ENCODE results near the gene EIF6. TPM values are rescaled to one million over a fixed set of nuclear protein-coding genes. Genes with fewer than 3 reads are reported as not detected.
A peak's percentile ranks its signal among the peaks of the same experiment; 100 is the strongest.

The EIF6 gene
- total RNA-seq, 2 experiments from 2014 or later: 24.9 to 25.8 TPM

GRCh38 chr20:35297740-35298139 is 13.2 kb upstream of the EIF6 start:
- POLR2A ChIA-PET: interaction anchor here (1.2 kb wide), 1 partner anchor 13 kb away, joined by 3 read pairs; the partner anchor contains the start of gene EIF6
- CTCF ChIA-PET: no interaction called here
- no peaks in the 10 kb centered on the region for H3K36me3 Mint-ChIP-seq (ENCODE audit: low read depth)

GRCh38 chr20:35297155-35297554 is 12.6 kb upstream of the EIF6 start:
- Mint-ChIP-seq H3K36me3 (ENCODE audit: low read depth) (no peaks in the 10 kb centered on the region), H3K27me3 (no peaks in the 10 kb centered on the region), H3K4me1 (ENCODE audit: low read depth) (no peaks in the 10 kb centered on the region), H3K27ac (no peak overlapping the region), H3K9me3 (no peaks in the 10 kb centered on the region), H3K4me3 (no peak overlapping the region)
- Histone ChIP-seq H3K27me3 (ENCODE audit: control insufficient read depth in 1 of 2, insufficient read depth in 2 of 2, low read length in 2 of 2) (no peaks in the 10 kb centered on the region), H3K4me3 (ENCODE audit: low read length) (no peak overlapping the region), H3K4me1 (ENCODE audit: insufficient read depth, low read length) (no peaks in the 10 kb centered on the region), H3K27ac (ENCODE audit: low read depth in 1 of 2, low read length in 2 of 2) (no peak overlapping the region), H3K9me3 (ENCODE audit: control insufficient read depth in 1 of 2, insufficient read depth in 1 of 2, low read length in 2 of 2) (no peaks in the 10 kb centered on the region), H3K36me3 (ENCODE audit: insufficient read depth, low read length) (no peaks in the 10 kb centered on the region)
- no peak for TF ChIP-seq CTCF (IDR thresholded peaks at IDR 0.05)
- ATAC-seq (ENCODE audit: poor library complexity) (no peak), DNase-seq (peak in 1 of 14 experiments; percentile 8)
- intact Hi-C loops (cut with DNase I, micrococcal nuclease): no loop called here
- ChIA-PET POLR2A (interaction anchor here (0.5 kb wide), 1 partner anchor 420 kb away, joined by 3 read pairs; no protein-coding TSS in a partner anchor), CTCF (no interaction called here)

More at GRCh38 chr20:35297740-35298139, 13.2 kb upstream of the EIF6 start:
- no peak for TF ChIP-seq CTCF (IDR thresholded peaks at IDR 0.05)
- H3K4me3 Mint-ChIP-seq: no peak overlapping the region
- Histone ChIP-seq H3K4me1 (ENCODE audit: insufficient read depth, low read length) (no peaks in the 10 kb centered on the region), H3K36me3 (ENCODE audit: insufficient read depth, low read length) (no peaks in the 10 kb centered on the region), H3K27ac (ENCODE audit: low read depth in 1 of 2, low read length in 2 of 2) (no peak overlapping the region), H3K9me3 (ENCODE audit: control insufficient read depth in 1 of 2, insufficient read depth in 1 of 2, low read length in 2 of 2) (no peaks in the 10 kb centered on the region), H3K27me3 (ENCODE audit: control insufficient read depth in 1 of 2, insufficient read depth in 2 of 2, low read length in 2 of 2) (no peaks in the 10 kb centered on the region), H3K4me3 (ENCODE audit: low read length) (no peak overlapping the region)
- intact Hi-C loops (cut with DNase I, micrococcal nuclease): no loop called here
- H3K27me3 Mint-ChIP-seq: no peaks in the 10 kb centered on the region
- ATAC-seq (ENCODE audit: poor library complexity) (no peak), DNase-seq (peak in 1 of 14 experiments; percentile 8)
- no peaks in the 10 kb centered on the region for H3K9me3 Mint-ChIP-seq
- no peaks in the 10 kb centered on the region for H3K4me1 Mint-ChIP-seq (ENCODE audit: low read depth)
- no peak overlapping the region for H3K27ac Mint-ChIP-seq

GRCh38 chr20:35296101-35296554 is 11.6 kb upstream of the EIF6 start:
- H3K27me3 ChIP-seq (ENCODE audit: control insufficient read depth in 1 of 2, insufficient read depth in 2 of 2, low read length in 2 of 2): no peaks in the 10 kb centered on the region
- H3K36me3 ChIP-seq (ENCODE audit: insufficient read depth, low read length): no peaks in the 10 kb centered on the region
- intact Hi-C loops (cut with DNase I, micrococcal nuclease): no loop called here
- H3K4me1 Mint-ChIP-seq (ENCODE audit: low read depth): no peaks in the 10 kb centered on the region
- H3K27ac Mint-ChIP-seq: no peak overlapping the region
- CTCF ChIA-PET: no interaction called here
- H3K9me3 ChIP-seq (ENCODE audit: control insufficient read depth in 1 of 2, insufficient read depth in 1 of 2, low read length in 2 of 2): no peaks in the 10 kb centered on the region
- H3K4me3 Mint-ChIP-seq: no peak overlapping the region
- ATAC-seq (ENCODE audit: poor library complexity) (no peak), DNase-seq (no peak)
- no peaks in the 10 kb centered on the region for H3K9me3 Mint-ChIP-seq
- H3K4me1 ChIP-seq (ENCODE audit: insufficient read depth, low read length): no peaks in the 10 kb centered on the region
- POLR2A ChIA-PET: no interaction called here
- no peaks in the 10 kb centered on the region for H3K27me3 Mint-ChIP-seq
- H3K27ac ChIP-seq (ENCODE audit: low read depth in 1 of 2, low read length in 2 of 2): no peak overlapping the region
- no peak for TF ChIP-seq CTCF (IDR thresholded peaks at IDR 0.05)
- no peak overlapping the region for H3K4me3 ChIP-seq (ENCODE audit: low read length)
- no peaks in the 10 kb centered on the region for H3K36me3 Mint-ChIP-seq (ENCODE audit: low read depth)
